Lower leg skin (tissue), 4 donors: ENCODE data around the gene PIP5K1B. TPM values are rescaled to one million over a fixed set of nuclear protein-coding genes. Genes with fewer than 3 reads are reported as not detected.

Experiments used
- DNase-seq, 2 donors: peaks; one replicate each; pipeline ENCODE4 v3.0.0-alpha.2; 2019; ENCODE audit warnings: low spot score in 2 of 2
- H3K4me3 ChIP-seq: fragments of 200-600 bp; sonication (generic); 2 replicates; pipeline ENCODE4 v1.5.1; 2017; ENCODE audit warnings: mild to moderate bottlenecking, low read depth; ENCODE audit not compliant: poor library complexity, severe bottlenecking
- CTCF ChIP-seq, 3 donors: fragments of 450-650 bp; IDR thresholded peaks; one replicate each; pipeline ENCODE4 v1.5.1; 2016; ENCODE audit warnings: antibody characterized with exemption in 3 of 3, mild to moderate bottlenecking in 3 of 3, moderate library complexity in 2 of 3
- POLR2A ChIP-seq, 2 donors: fragments of 450-650 bp; IDR thresholded peaks; one replicate each; pipeline ENCODE4 v1.6.1; 2016 to 2017; ENCODE audit warnings: antibody characterized with exemption in 2 of 2, mild to moderate bottlenecking in 1 of 2, moderate library complexity in 1 of 2
- WGBS, 2 donors: methylation state at CpG; one replicate each; pipeline ENCODE4 v1.1.5; 2018; 5-methylcytosine and 5-hydroxymethylcytosine counted together
- intact Hi-C: fragments of 100-400 bp; cut with DNase I; formaldehyde crosslinking; loops from one replicate; pipeline ENCODE4 v1.15.0; 2023; ENCODE audit warnings: low total_unique reads
- total RNA-seq, 4 donors: library from RNA; depleted of rRNA; stranded (reverse); fragments of >200 nt; gene quantifications; one replicate each; pipeline ENCODE4 v1.1.0, GENCODE V29; 2016

The PIP5K1B gene
- total RNA-seq, 4 donors from 2014 or later, result 0.42 to 3.3 (median 2.7) TPM

GRCh38 chr9:68785965-68786364, 80.9 kb downstream of the PIP5K1B start:
- no peak overlapping the region for H3K4me3 ChIP-seq
- TF ChIP-seq CTCF (IDR thresholded peaks at IDR 0.05), result no peak
- TF ChIP-seq POLR2A (IDR thresholded peaks at IDR 0.05), result no peak
- intact Hi-C loops, result no loop called here
- WGBS, 2 donors, result 69 to 72% methylated on average over 2 of the region's 2 CpGs
- DNase-seq, result no peak

GRCh38 chr9:68791169-68791568, 86.1 kb downstream of the PIP5K1B start:
- DNase-seq, result no peak
- TF ChIP-seq POLR2A (IDR thresholded peaks at IDR 0.05), result no peak
- TF ChIP-seq CTCF (IDR thresholded peaks at IDR 0.05), result no peak
- H3K4me3 ChIP-seq, result no peak overlapping the region
- intact Hi-C loops, result no loop called here
- 77 to 80% methylated on average over 3 of the region's 3 CpGs for WGBS, 2 donors

DNA sequence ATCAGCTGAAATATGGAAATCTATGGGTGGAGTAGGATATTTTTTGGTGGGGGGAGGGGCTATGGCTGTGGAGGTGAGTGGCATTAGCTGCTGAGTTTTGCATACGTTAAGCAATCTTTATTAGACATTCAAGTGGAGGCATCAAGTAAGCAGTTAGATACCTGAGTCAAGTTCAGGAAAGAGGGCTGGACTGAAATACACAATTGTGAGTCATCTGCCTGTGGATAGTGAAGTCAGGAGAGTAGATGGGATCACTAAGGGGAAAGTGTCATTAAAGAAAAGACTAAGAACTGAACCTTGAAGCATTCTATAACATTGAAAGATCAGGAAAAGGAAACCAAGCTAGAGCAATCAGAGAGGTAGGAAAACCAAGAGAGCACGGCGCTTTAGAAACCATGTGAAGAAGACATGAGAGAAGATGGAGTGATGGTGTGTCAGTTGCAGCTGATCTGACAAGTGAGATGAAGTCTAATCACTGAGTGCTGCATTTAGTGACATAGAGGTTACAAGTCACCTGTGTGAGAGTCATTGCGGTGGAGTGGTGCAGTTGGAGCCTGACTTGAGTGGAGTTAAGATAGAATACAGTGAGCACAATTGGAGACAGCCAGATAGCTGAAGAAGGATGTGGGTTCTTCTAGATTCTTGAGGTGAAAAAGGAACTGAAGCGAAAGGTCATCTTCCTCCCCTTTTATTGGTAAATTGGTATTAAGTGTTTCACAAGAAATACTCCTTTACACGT, 88.7 kb downstream of the PIP5K1B start:
- 90% methylated on average over 6 of the region's 6 CpGs for WGBS, 2 donors
- H3K4me3 ChIP-seq, result no peak overlapping the region
- intact Hi-C loops, result no loop called here
- TF ChIP-seq POLR2A (IDR thresholded peaks at IDR 0.05), result no peak
- no peak for TF ChIP-seq CTCF (IDR thresholded peaks at IDR 0.05)
- no peak for DNase-seq

GRCh38 chr9:68794898-68795297, 89.9 kb downstream of the PIP5K1B start:
- intact Hi-C loops, result no loop called here
- no peak for TF ChIP-seq CTCF (IDR thresholded peaks at IDR 0.05)
- TF ChIP-seq POLR2A (IDR thresholded peaks at IDR 0.05), result no peak
- no peak for DNase-seq
- 38 to 40% methylated on average over 4 of the region's 4 CpGs for WGBS, 2 donors
- H3K4me3 ChIP-seq, result no peak overlapping the region

DNA sequence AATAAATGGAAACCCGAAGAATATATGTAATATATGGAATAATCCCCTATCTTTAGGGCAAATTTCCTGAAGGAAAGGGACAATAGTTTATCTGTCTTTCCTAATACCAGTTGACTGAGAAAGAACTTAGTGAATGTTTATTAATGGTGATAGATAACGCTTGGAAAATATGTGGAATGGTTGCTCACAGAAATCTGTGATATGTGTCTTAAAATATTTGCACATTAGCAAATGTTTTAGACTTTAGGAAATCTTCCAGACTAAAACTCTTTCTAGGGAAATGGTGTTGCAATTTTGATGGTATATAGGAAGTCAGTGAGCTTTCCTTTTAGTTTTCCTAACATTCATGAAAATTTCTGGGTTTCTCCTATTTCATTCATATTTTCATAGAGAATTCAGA, 90.4 kb downstream of the PIP5K1B start:
- H3K4me3 ChIP-seq, result no peak overlapping the region
- no peak for DNase-seq
- no peak for TF ChIP-seq CTCF (IDR thresholded peaks at IDR 0.05)
- TF ChIP-seq POLR2A (IDR thresholded peaks at IDR 0.05), result no peak
- WGBS, 2 donors, result 76 to 81% methylated on average over 2 of the region's 2 CpGs
- intact Hi-C loops, result no loop called here

DNA sequence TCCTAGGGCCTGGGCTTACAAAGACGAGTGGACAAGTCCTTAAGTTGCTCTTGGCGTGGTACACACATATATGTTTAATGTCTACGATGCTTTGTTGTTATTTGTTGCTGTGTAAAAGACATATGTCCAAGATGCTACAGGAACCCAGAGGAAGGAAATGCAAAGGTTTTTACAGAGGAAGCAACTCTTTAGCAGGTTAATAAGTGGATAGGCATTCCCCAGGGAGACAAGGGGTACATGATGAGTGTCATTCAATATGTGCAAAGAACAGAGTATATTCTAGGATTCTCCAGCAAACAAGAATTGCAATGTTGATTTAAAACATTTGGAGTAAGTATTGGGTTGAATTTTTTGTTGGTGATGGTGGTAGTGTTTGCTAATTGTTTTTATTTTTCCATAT, 92.1 kb downstream of the PIP5K1B start:
- 88% methylated on average over 3 of the region's 3 CpGs for WGBS, 2 donors
- TF ChIP-seq CTCF (IDR thresholded peaks at IDR 0.05) (no peak), POLR2A (IDR thresholded peaks at IDR 0.05) (no peak)
- DNase-seq, result no peak
- intact Hi-C loops, result no loop called here
- no peak overlapping the region for H3K4me3 ChIP-seq
